Gastrocnemius medialis (tissue), 4 donors: ENCODE data around the gene ELF5. TPM values are rescaled to one million over a fixed set of nuclear protein-coding genes. Genes with fewer than 3 reads are reported as not detected.

ENCODE experiments used
- ATAC-seq, 2 donors: fragments of 150-250 bp; one replicate each; pipeline ENCODE4 v1.9.1; 2016
- DNase-seq, 2 donors: peaks; one replicate each; pipeline ENCODE4 v3.0.0-alpha.2; 2019
- H3K27ac ChIP-seq, 4 donors: fragments of 200-600 bp; sonication (generic); 1 replicate in 1 of 4; 2 replicates in 3 of 4; pipeline ENCODE4 v1.5.1; 2016 to 2018; ENCODE audit warnings: mild to moderate bottlenecking in 2 of 4, moderate library complexity in 1 of 4
- H3K27me3 ChIP-seq, 3 donors: fragments of 200-600 bp; sonication (generic) in 2 of 3; 1 replicate in 1 of 3; 2 replicates in 2 of 3; pipeline versions ENCODE4 v1.5.1 to v1.6.0; 2016 to 2019; ENCODE audit warnings: mild to moderate bottlenecking in 1 of 3, moderate library complexity in 1 of 3
- H3K36me3 ChIP-seq, 2 donors: fragments of 200-600 bp; sonication (generic) in 1 of 2; one replicate each; pipeline ENCODE4 v1.5.1; 2017 to 2018
- H3K4me1 ChIP-seq, 2 donors: fragments of 200-600 bp; sonication (generic) in 1 of 2; one replicate each; pipeline ENCODE4 v1.5.1; 2016 to 2017; ENCODE audit warnings: mild to moderate bottlenecking in 2 of 2
- H3K4me3 ChIP-seq, 4 donors: fragments of 200-600 bp; sonication (generic) in 3 of 4; 1 replicate in 1 of 4; 2 replicates in 3 of 4; pipeline ENCODE4 v1.5.1; 2016 to 2019; ENCODE audit warnings: mild to moderate bottlenecking in 2 of 4
- H3K9me3 ChIP-seq, 3 donors: fragments of 200-600 bp; sonication (generic) in 2 of 3; 1 replicate in 1 of 3; 2 replicates in 2 of 3; pipeline ENCODE4 v1.5.1; 2016 to 2019
- CTCF ChIP-seq, 5 experiments: fragments of 450-650 bp in 3 of 5; fragments of 200-600 bp in 2 of 5; sonication (generic) in 2 of 5; IDR thresholded peaks in 4 of 5; conservative IDR thresholded peaks in 1 of 5; 1 replicate in 4 of 5; 2 replicates in 1 of 5; pipeline ENCODE4 v1.5.1; 2016 to 2019; ENCODE audit warnings: antibody characterized with exemption in 5 of 5, mild to moderate bottlenecking in 3 of 5, moderate library complexity in 3 of 5
- POLR2A ChIP-seq, 2 donors: fragments of 450-650 bp; IDR thresholded peaks; one replicate each; pipeline ENCODE4 v1.6.1; 2017; ENCODE audit warnings: antibody characterized with exemption in 2 of 2, mild to moderate bottlenecking in 2 of 2, moderate library complexity in 2 of 2
- in situ Hi-C, 4 donors: fragments of 200-750 bp; cut with MboI; loops; one replicate each; pipeline versions ENCODE4 v1.15.0 to v1.8.0; 2017; ENCODE audit warnings: low sequenced_read_pairs in 4 of 4
- intact Hi-C: fragments of 100-400 bp; cut with DNase I; formaldehyde crosslinking; loops from one replicate; pipeline ENCODE4 v1.15.1; 2023; ENCODE audit warnings: low total_unique reads
- total RNA-seq, 4 donors: library from RNA; depleted of rRNA; stranded (reverse); fragments of >200 nt; gene quantifications; one replicate each; pipeline versions ENCODE4 v1.1.0 to v1.2.3, GENCODE V29; 2016

Gene ELF5
- total RNA-seq, 4 donors from 2014 or later: not detected

DNA sequence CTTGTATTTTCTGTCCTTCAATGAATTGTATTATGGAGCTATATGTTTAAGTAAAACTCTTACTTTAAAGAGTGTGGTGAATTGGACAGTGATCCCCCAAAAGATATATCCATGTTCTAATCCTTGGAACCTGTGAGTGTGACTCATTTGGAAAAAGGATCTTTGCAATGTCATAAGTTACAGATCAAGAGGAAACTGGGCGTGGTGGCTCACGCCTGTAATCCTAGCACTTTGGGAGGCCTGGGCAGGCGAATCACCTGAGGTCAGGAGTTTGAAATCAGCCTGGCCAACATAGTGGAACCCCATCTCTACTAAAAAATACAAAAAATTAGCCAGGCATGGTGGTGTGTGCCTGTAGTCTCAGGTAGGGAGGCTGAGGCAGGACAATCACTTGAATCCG is 36.7 kb downstream of the ELF5 start:
- Histone ChIP-seq H3K9me3 (no peaks in the 10 kb centered on the region), H3K4me1 (peaks cover 14 to 16% of the 10 kb centered on the region in 2 donors), H3K27me3 (no peaks in the 10 kb centered on the region), H3K36me3 (peaks cover 0 to 18% of the 10 kb centered on the region in 2 donors), H3K27ac (no peak overlapping the region), H3K4me3 (no peak overlapping the region)
- intact Hi-C loops: no loop called here
- TF ChIP-seq POLR2A (IDR thresholded peaks at IDR 0.05): no peak
- DNase-seq (no peak), ATAC-seq (no peak)
- in situ Hi-C loops: loop anchor here (25.0 kb wide), 2 partner anchors 290 to 315 kb away; no protein-coding TSS in a partner anchor

GRCh38 chr11:34475656-34476055 is 37.9 kb downstream of the ELF5 start:
- DNase-seq (no peak), ATAC-seq (no peak)
- no peaks in the 10 kb centered on the region for H3K27me3 ChIP-seq
- intact Hi-C loops (loop anchor here (2.0 kb wide), 1 partner anchor 165 kb away; no protein-coding TSS in a partner anchor), in situ Hi-C loops (loop anchor here (25.0 kb wide), 2 partner anchors 288 to 313 kb away; no protein-coding TSS in a partner anchor)
- no peak for TF ChIP-seq POLR2A (IDR thresholded peaks at IDR 0.05)
- TF ChIP-seq CTCF (IDR thresholded peaks at IDR 0.05 in 4 of 5, conservative IDR thresholded peaks at IDR 0.05 in 1 of 5): no peak
- no peak overlapping the region for H3K27ac ChIP-seq
- H3K36me3 ChIP-seq: peaks cover 0 to 30% of the 10 kb centered on the region in 2 donors
- H3K9me3 ChIP-seq: no peaks in the 10 kb centered on the region
- peaks cover 14 to 15% of the 10 kb centered on the region in 2 donors for H3K4me1 ChIP-seq
- H3K4me3 ChIP-seq: no peak overlapping the region

DNA sequence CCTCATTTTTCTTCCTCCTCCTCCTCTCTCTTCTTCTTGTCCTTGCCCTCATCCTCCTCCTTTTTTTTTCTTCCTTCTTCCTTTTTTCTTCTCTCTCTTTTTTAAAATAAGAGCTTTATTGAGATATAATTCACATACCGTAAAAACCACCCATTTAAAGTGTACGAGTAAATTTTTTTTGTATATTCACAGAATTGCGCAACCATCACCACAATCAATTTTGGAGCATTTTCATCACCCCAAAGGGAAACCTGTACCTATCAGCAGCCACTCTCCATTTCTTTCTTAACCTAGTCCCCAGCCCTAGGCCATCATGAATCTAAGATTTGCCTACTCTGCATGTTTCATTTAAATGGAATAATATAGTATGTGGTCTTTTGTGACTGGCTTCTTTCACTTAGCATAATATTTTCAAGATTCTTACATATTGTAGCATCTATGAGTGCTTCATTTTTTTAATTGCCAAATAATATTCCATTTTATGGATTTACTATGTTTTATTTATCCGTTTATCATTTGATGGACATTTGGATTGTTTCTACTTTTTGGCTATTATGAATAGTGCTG is 39.9 kb downstream of the ELF5 start:
- DNase-seq (no peak), ATAC-seq (no peak)
- Histone ChIP-seq H3K4me3 (no peak overlapping the region), H3K27me3 (no peaks in the 10 kb centered on the region), H3K27ac (peak overlapping the region in 2 of 4 donors; percentile 77 to 85), H3K36me3 (peaks cover 0 to 48% of the 10 kb centered on the region in 2 donors), H3K9me3 (no peaks in the 10 kb centered on the region), H3K4me1 (peaks cover 6 to 8% of the 10 kb centered on the region in 2 donors)
- in situ Hi-C loops (no loop called here), intact Hi-C loops (loop anchor here (2.0 kb wide), 1 partner anchor 163 kb away; no protein-coding TSS in a partner anchor)
- TF ChIP-seq CTCF (IDR thresholded peaks at IDR 0.05 in 4 of 5, conservative IDR thresholded peaks at IDR 0.05 in 1 of 5): no peak
- no peak for TF ChIP-seq POLR2A (IDR thresholded peaks at IDR 0.05)

- DNase-seq (no peak), ATAC-seq (no peak)
- Histone ChIP-seq H3K4me3 (no peak overlapping the region), H3K4me1 (no peaks in the 10 kb centered on the region), H3K9me3 (no peaks in the 10 kb centered on the region), H3K27me3 (no peaks in the 10 kb centered on the region), H3K36me3 (peaks cover 0 to 84% of the 10 kb centered on the region in 2 donors), H3K27ac (no peak overlapping the region)
- in situ Hi-C loops (no loop called here), intact Hi-C loops (loop anchor here (2.0 kb wide), 1 partner anchor 30 kb away; the partner anchor contains the start of gene CAT)
- peak in 4 of 5 experiments; percentile 39 to 61 (median 52) for TF ChIP-seq CTCF (IDR thresholded peaks at IDR 0.05 in 4 of 5, conservative IDR thresholded peaks at IDR 0.05 in 1 of 5)
- no peak for TF ChIP-seq POLR2A (IDR thresholded peaks at IDR 0.05)
Observed at GRCh38 chr11:34468209-34468841, 45.3 kb downstream of the ELF5 start.

GRCh38 chr11:34466802-34467488 is 46.6 kb downstream of the ELF5 start:
- H3K27ac ChIP-seq: no peak overlapping the region
- no peaks in the 10 kb centered on the region for H3K9me3 ChIP-seq
- H3K27me3 ChIP-seq: no peaks in the 10 kb centered on the region
- peaks cover 0 to 84% of the 10 kb centered on the region in 2 donors for H3K36me3 ChIP-seq
- no peak for ATAC-seq
- H3K4me3 ChIP-seq: no peak overlapping the region
- TF ChIP-seq CTCF (IDR thresholded peaks at IDR 0.05 in 4 of 5, conservative IDR thresholded peaks at IDR 0.05 in 1 of 5): no peak
- no peak for TF ChIP-seq POLR2A (IDR thresholded peaks at IDR 0.05)
- in situ Hi-C loops (no loop called here), intact Hi-C loops (no loop called here)
- no peak for DNase-seq
- H3K4me1 ChIP-seq: no peaks in the 10 kb centered on the region
